Activated CD4-positive, alpha-beta T cell treated with anti-CD3 and anti-CD28 coated beads for 36 hours (primary cell): ENCODE data around the gene COL21A1. TPM values are rescaled to one million over a fixed set of nuclear protein-coding genes. Genes with fewer than 3 reads are reported as not detected.

Experiments
- ATAC-seq: fragments of 200-7000 bp; cut with Tn5 transposase; one replicate; pipeline ENCODE4 v1.10.0; 2021; ENCODE audit warnings: mild to moderate bottlenecking, moderate library complexity
- CTCF ChIA-PET: fragments of 350-600 bp; sonication (Branson Sonifier 250); formaldehyde crosslinking; loops from one replicate; lab custom pipeline; 2021; ENCODE audit warnings: antibody characterized with exemption; lab: Charles Lee
- POLR2A ChIA-PET: fragments of 350-600 bp; sonication (Branson Sonifier 250); formaldehyde crosslinking; loops from one replicate; lab custom pipeline; 2021; ENCODE audit warnings: antibody characterized with exemption, inconsistent platforms; lab: Charles Lee
- DNase-seq: peaks from one replicate; pipeline ENCODE4 v3.0.0-alpha.2; 2020
- H3K27ac Mint-ChIP-seq: one replicate; pipeline ENCODE4 v1.8.0; 2021; ENCODE audit warnings: mixed read lengths
- H3K27me3 Mint-ChIP-seq: one replicate; pipeline ENCODE4 v1.8.0; 2021; ENCODE audit warnings: mixed read lengths
- H3K36me3 Mint-ChIP-seq: one replicate; pipeline ENCODE4 v1.8.0; 2021; ENCODE audit warnings: low read depth, mixed read lengths
- H3K4me1 Mint-ChIP-seq: one replicate; pipeline ENCODE4 v1.8.0; 2021; ENCODE audit warnings: mixed read lengths
- H3K4me3 Mint-ChIP-seq: one replicate; pipeline ENCODE4 v1.8.0; 2021; ENCODE audit warnings: mild to moderate bottlenecking, moderate library complexity, mixed read lengths
- H3K9me3 Mint-ChIP-seq: one replicate; pipeline ENCODE4 v1.8.0; 2021; ENCODE audit warnings: low read depth, mixed read lengths
- intact Hi-C, 2 experiments: fragments of 100-400 bp; cut with DNase I in 1 of 2; cut with micrococcal nuclease in 1 of 2; formaldehyde crosslinking; loops; one replicate each; pipeline versions ENCODE4 v1.14.2 to v1.15.1; 2022 to 2024; cut with DNase I, micrococcal nuclease
- total RNA-seq, 2 experiments: library from RNA; stranded (reverse); gene quantifications; one replicate each; pipeline ENCODE4 v1.2.3, GENCODE V29; 2021

COL21A1 gene
- total RNA-seq, 2 experiments from 2014 or later: not detected

- ChIA-PET POLR2A (no interaction called here), CTCF (no interaction called here)
- Mint-ChIP-seq H3K4me1 (no peaks in the 10 kb centered on the region), H3K9me3 (peaks cover 9% of the 10 kb centered on the region), H3K27me3 (no peaks in the 10 kb centered on the region), H3K27ac (no peak overlapping the region), H3K4me3 (no peak overlapping the region), H3K36me3 (no peaks in the 10 kb centered on the region)
- intact Hi-C loops: no loop called here
- ATAC-seq (peak; percentile 23), DNase-seq (no peak)
Observed at GRCh38 chr6:56096946-56097621, 150.3 kb downstream of the COL21A1 start.

- Mint-ChIP-seq H3K4me1 (no peaks in the 10 kb centered on the region), H3K27me3 (no peaks in the 10 kb centered on the region), H3K4me3 (no peak overlapping the region), H3K36me3 (no peaks in the 10 kb centered on the region), H3K9me3 (peaks cover 9% of the 10 kb centered on the region), H3K27ac (no peak overlapping the region)
- ATAC-seq (no peak), DNase-seq (no peak)
- intact Hi-C loops: no loop called here
- ChIA-PET CTCF (no interaction called here), POLR2A (no interaction called here)
Observed at GRCh38 chr6:56096541-56096940, 150.8 kb downstream of the COL21A1 start.

GRCh38 chr6:56093776-56094175, 153.6 kb downstream of the COL21A1 start:
- no peaks in the 10 kb centered on the region for H3K4me1 Mint-ChIP-seq
- ATAC-seq (no peak), DNase-seq (no peak)
- CTCF ChIA-PET: no interaction called here
- intact Hi-C loops: no loop called here
- peaks cover 6% of the 10 kb centered on the region for H3K9me3 Mint-ChIP-seq
- H3K4me3 Mint-ChIP-seq: no peak overlapping the region
- H3K27me3 Mint-ChIP-seq: no peaks in the 10 kb centered on the region
- H3K36me3 Mint-ChIP-seq: no peaks in the 10 kb centered on the region
- POLR2A ChIA-PET: no interaction called here
- no peak overlapping the region for H3K27ac Mint-ChIP-seq

- ChIA-PET POLR2A (no interaction called here), CTCF (no interaction called here)
- H3K4me1 Mint-ChIP-seq: no peaks in the 10 kb centered on the region
- intact Hi-C loops: no loop called here
- ATAC-seq (no peak), DNase-seq (no peak)
- H3K9me3 Mint-ChIP-seq: peaks cover 6% of the 10 kb centered on the region
- no peak overlapping the region for H3K4me3 Mint-ChIP-seq
- no peaks in the 10 kb centered on the region for H3K27me3 Mint-ChIP-seq
- H3K36me3 Mint-ChIP-seq: no peaks in the 10 kb centered on the region
- H3K27ac Mint-ChIP-seq: no peak overlapping the region
Observed at GRCh38 chr6:56091159-56091869, 156.1 kb downstream of the COL21A1 start.

GRCh38 chr6:56088641-56089040, 158.7 kb downstream of the COL21A1 start:
- Mint-ChIP-seq H3K27ac (no peak overlapping the region), H3K4me3 (no peak overlapping the region), H3K36me3 (no peaks in the 10 kb centered on the region), H3K27me3 (no peaks in the 10 kb centered on the region), H3K4me1 (no peaks in the 10 kb centered on the region), H3K9me3 (peaks cover 5% of the 10 kb centered on the region)
- ATAC-seq (no peak), DNase-seq (no peak)
- intact Hi-C loops: no loop called here
- ChIA-PET CTCF (no interaction called here), POLR2A (no interaction called here)

GRCh38 chr6:56087421-56087820, 160.0 kb downstream of the COL21A1 start:
- H3K4me1 Mint-ChIP-seq: no peaks in the 10 kb centered on the region
- no peak overlapping the region for H3K4me3 Mint-ChIP-seq
- H3K9me3 Mint-ChIP-seq: no peaks in the 10 kb centered on the region
- no peak for DNase-seq
- intact Hi-C loops: no loop called here
- H3K36me3 Mint-ChIP-seq: no peaks in the 10 kb centered on the region
- ChIA-PET CTCF (no interaction called here), POLR2A (no interaction called here)
- H3K27ac Mint-ChIP-seq: no peak overlapping the region
- no peak for ATAC-seq
- no peaks in the 10 kb centered on the region for H3K27me3 Mint-ChIP-seq

GRCh38 chr6:56079751-56080540, 167.4 kb downstream of the COL21A1 start:
- Mint-ChIP-seq H3K27me3 (no peaks in the 10 kb centered on the region), H3K9me3 (peaks cover 5% of the 10 kb centered on the region), H3K36me3 (no peaks in the 10 kb centered on the region), H3K4me1 (no peaks in the 10 kb centered on the region), H3K27ac (no peak overlapping the region), H3K4me3 (no peak overlapping the region)
- ChIA-PET POLR2A (no interaction called here), CTCF (no interaction called here)
- DNase-seq: no peak
- ATAC-seq: no peak
- intact Hi-C loops: no loop called here

GRCh38 chr6:56076033-56076432, 171.3 kb downstream of the COL21A1 start:
- CTCF ChIA-PET: no interaction called here
- H3K9me3 Mint-ChIP-seq: peaks cover 8% of the 10 kb centered on the region

GRCh38 chr6:56073761-56074160, 173.6 kb downstream of the COL21A1 start:
- Mint-ChIP-seq H3K27me3 (no peaks in the 10 kb centered on the region), H3K4me3 (no peak overlapping the region), H3K9me3 (peaks cover 8% of the 10 kb centered on the region), H3K4me1 (no peaks in the 10 kb centered on the region), H3K27ac (no peak overlapping the region), H3K36me3 (no peaks in the 10 kb centered on the region)
- ChIA-PET POLR2A (no interaction called here), CTCF (no interaction called here)
- DNase-seq (no peak), ATAC-seq (no peak)
- intact Hi-C loops: no loop called here

More at GRCh38 chr6:56076033-56076432, 171.3 kb downstream of the COL21A1 start:
- DNase-seq (no peak), ATAC-seq (no peak)
- POLR2A ChIA-PET: no interaction called here
- H3K27ac Mint-ChIP-seq: no peak overlapping the region
- no peaks in the 10 kb centered on the region for H3K27me3 Mint-ChIP-seq
- no peaks in the 10 kb centered on the region for H3K4me1 Mint-ChIP-seq
- intact Hi-C loops: no loop called here
- H3K4me3 Mint-ChIP-seq: no peak overlapping the region
- no peaks in the 10 kb centered on the region for H3K36me3 Mint-ChIP-seq

- Mint-ChIP-seq H3K27ac (no peak overlapping the region), H3K36me3 (no peaks in the 10 kb centered on the region), H3K9me3 (peaks cover 8% of the 10 kb centered on the region), H3K27me3 (no peaks in the 10 kb centered on the region), H3K4me1 (no peaks in the 10 kb centered on the region), H3K4me3 (no peak overlapping the region)
- CTCF ChIA-PET: no interaction called here
- ATAC-seq (no peak), DNase-seq (no peak)
- intact Hi-C loops: no loop called here
- POLR2A ChIA-PET: no interaction called here
Observed at GRCh38 chr6:56073315-56073714, 174.1 kb downstream of the COL21A1 start.

- ATAC-seq: no peak
- Mint-ChIP-seq H3K27ac (no peak overlapping the region), H3K4me3 (no peak overlapping the region), H3K36me3 (no peaks in the 10 kb centered on the region), H3K4me1 (no peaks in the 10 kb centered on the region), H3K27me3 (no peaks in the 10 kb centered on the region), H3K9me3 (peaks cover 8% of the 10 kb centered on the region)
- ChIA-PET POLR2A (no interaction called here), CTCF (no interaction called here)
- intact Hi-C loops: no loop called here
- no peak for DNase-seq
Observed at GRCh38 chr6:56072856-56073255, 174.5 kb downstream of the COL21A1 start.

- DNase-seq: no peak
- H3K4me1 Mint-ChIP-seq: no peaks in the 10 kb centered on the region
- ATAC-seq: no peak
- H3K27me3 Mint-ChIP-seq: no peaks in the 10 kb centered on the region
- H3K27ac Mint-ChIP-seq: no peak overlapping the region
- no peaks in the 10 kb centered on the region for H3K36me3 Mint-ChIP-seq
- ChIA-PET POLR2A (no interaction called here), CTCF (no interaction called here)
- no peak overlapping the region for H3K4me3 Mint-ChIP-seq
- intact Hi-C loops: no loop called here
- H3K9me3 Mint-ChIP-seq: no peaks in the 10 kb centered on the region
Observed at GRCh38 chr6:56065408-56065807, 182.0 kb downstream of the COL21A1 start.
